Astrocyte (in vitro differentiated cells and primary cell): ENCODE results near the gene ULBP1. TPM values are rescaled to one million over a fixed set of nuclear protein-coding genes. Genes with fewer than 3 reads are reported as not detected.
"Not testable (repeated sequence)": the region's sequence is repeated elsewhere in the genome, so short reads cannot be mapped to it uniquely, and the experiment has no call there.

Experiments
- DNase-seq: peaks from one replicate; pipeline ENCODE4 v3.0.0-alpha.2; 2010; ENCODE audit warnings: low read depth
- FAIRE-seq: peaks from 2 replicates; lab custom pipeline; 2011; peaks lifted over from hg19 to GRCh38; lab: Jason Lieb, UNC
- H2AFZ ChIP-seq: 2 replicates; pipeline ENCODE4 v1.6.0; 2012; ENCODE audit warnings: low read depth, low read length, inconsistent platforms
- H3K27ac ChIP-seq: 2 replicates; pipeline ENCODE4 v1.5.1; 2011; ENCODE audit warnings: low read depth, low read length, inconsistent platforms
- H3K27me3 ChIP-seq: 2 replicates; pipeline ENCODE4 v1.6.0; 2011; ENCODE audit warnings: low read length, inconsistent platforms; ENCODE audit not compliant: insufficient read depth
- H3K36me3 ChIP-seq: 2 replicates; pipeline ENCODE4 v1.5.1; 2011; ENCODE audit warnings: low read length, inconsistent platforms; ENCODE audit not compliant: insufficient read depth
- H3K4me1 ChIP-seq: 2 replicates; pipeline ENCODE4 v1.5.1; 2011; ENCODE audit warnings: low read length, inconsistent platforms; ENCODE audit not compliant: insufficient read depth
- H3K4me2 ChIP-seq: 2 replicates; pipeline ENCODE4 v1.6.0; 2012; ENCODE audit warnings: low read length, inconsistent platforms
- H3K4me3 ChIP-seq: 2 replicates; pipeline ENCODE4 v1.5.1; 2011; ENCODE audit warnings: low read depth, mild to moderate bottlenecking, low read length, inconsistent platforms; ENCODE audit not compliant: insufficient read depth
- H3K79me2 ChIP-seq: 2 replicates; pipeline ENCODE4 v1.6.0; 2012; ENCODE audit warnings: mild to moderate bottlenecking, low read length, inconsistent platforms; ENCODE audit not compliant: insufficient read depth
- H3K9ac ChIP-seq: 2 replicates; pipeline ENCODE4 v1.6.0; 2012; ENCODE audit warnings: mild to moderate bottlenecking, low read length, inconsistent platforms
- H3K9me3 ChIP-seq: 2 replicates; pipeline ENCODE4 v1.5.1; 2012; ENCODE audit warnings: low read depth, mild to moderate bottlenecking, low read length, inconsistent platforms; ENCODE audit not compliant: insufficient read depth
- H4K20me1 ChIP-seq: 2 replicates; pipeline ENCODE4 v1.6.0; 2012; ENCODE audit warnings: low read length, inconsistent platforms; ENCODE audit not compliant: insufficient read depth
- H3K27ac Mint-ChIP-seq: one replicate; pipeline ENCODE4 v1.8.0; 2021; ENCODE audit warnings: mild to moderate bottlenecking, mixed read lengths; ENCODE audit not compliant: unreplicated experiment
- H3K27me3 Mint-ChIP-seq: one replicate; pipeline ENCODE4 v1.8.0; 2021; ENCODE audit warnings: low read depth, mixed read lengths; ENCODE audit not compliant: unreplicated experiment
- H3K36me3 Mint-ChIP-seq: one replicate; pipeline ENCODE4 v1.8.0; 2021; ENCODE audit warnings: low read depth, mixed read lengths; ENCODE audit not compliant: unreplicated experiment
- H3K4me1 Mint-ChIP-seq: one replicate; pipeline ENCODE4 v1.8.0; 2021; ENCODE audit warnings: low read depth, mixed read lengths; ENCODE audit not compliant: unreplicated experiment
- H3K4me3 Mint-ChIP-seq: one replicate; pipeline ENCODE4 v1.8.0; 2021; ENCODE audit warnings: mild to moderate bottlenecking, moderate library complexity, mixed read lengths; ENCODE audit not compliant: unreplicated experiment
- H3K9me3 Mint-ChIP-seq: one replicate; pipeline ENCODE4 v1.8.0; 2021; ENCODE audit warnings: mild to moderate bottlenecking, mixed read lengths; ENCODE audit not compliant: unreplicated experiment
- EZH2 ChIP-seq: IDR thresholded peaks from 2 replicates; pipeline ENCODE4 v1.6.1; 2012; ENCODE audit warnings: mild to moderate bottlenecking, low read length, inconsistent platforms; ENCODE audit not compliant: insufficient read depth
- total RNA-seq: library from RNA; stranded (reverse); gene quantifications from 2 replicates; pipeline ENCODE4 v1.2.1, GENCODE V29; 2021
- TF ChIP-seq, protein P1 (sequence below): IDR thresholded peaks from 2 replicates; pipeline ENCODE4 v1.5.1; 2011; ENCODE audit warnings: low read depth, mild to moderate bottlenecking, inconsistent platforms, low read length, moderate library complexity; ENCODE audit not compliant: insufficient read depth

ULBP1 gene
- total RNA-seq, 1 donor from 2014 or later: 7.4 TPM

DNA sequence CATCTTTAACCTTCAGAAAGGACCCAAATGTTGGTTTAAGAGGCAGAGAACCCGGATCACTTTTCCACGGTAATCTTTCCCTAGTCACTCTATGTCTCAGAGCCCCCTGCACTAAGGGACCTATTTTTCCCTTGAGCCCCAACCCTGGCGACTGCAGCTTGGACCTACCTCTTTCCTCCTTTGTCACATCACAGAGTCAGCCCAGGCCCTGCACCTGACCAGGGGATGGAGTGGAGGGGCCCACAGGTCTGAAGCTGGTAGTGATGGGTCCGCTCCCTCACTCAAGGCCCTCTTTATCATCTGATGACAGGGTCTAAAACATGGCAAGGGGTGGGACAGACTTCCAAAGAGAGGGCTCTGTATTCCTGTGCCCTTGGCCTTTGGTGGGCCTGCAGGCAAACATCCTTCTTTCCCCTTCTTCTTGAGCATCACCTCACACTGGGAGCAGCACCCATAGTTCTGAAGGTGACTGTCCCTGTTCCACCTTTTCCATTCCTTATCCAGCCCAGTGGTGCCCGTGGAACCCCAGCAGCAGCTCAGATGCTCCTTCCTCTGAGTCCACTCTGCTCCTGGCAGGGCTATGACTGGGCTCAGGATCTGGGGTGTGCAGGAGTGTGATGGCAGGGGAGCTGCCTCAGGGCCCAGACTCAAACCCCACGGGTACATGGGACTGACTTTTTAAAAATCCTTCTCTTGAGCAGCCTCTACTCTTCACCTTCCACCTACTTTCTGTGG is 55.3 kb downstream of the ULBP1 start:
- DNase-seq (no peak), FAIRE-seq (no peak)
- Mint-ChIP-seq H3K4me3 (no peak overlapping the region), H3K4me1 (peaks cover 1% of the 10 kb centered on the region), H3K36me3 (no peaks in the 10 kb centered on the region), H3K9me3 (peaks cover 4% of the 10 kb centered on the region), H3K27ac (no peak overlapping the region), H3K27me3 (peaks cover 66% of the 10 kb centered on the region)
- no peak for TF ChIP-seq EZH2
- TF ChIP-seq, protein P1, sequence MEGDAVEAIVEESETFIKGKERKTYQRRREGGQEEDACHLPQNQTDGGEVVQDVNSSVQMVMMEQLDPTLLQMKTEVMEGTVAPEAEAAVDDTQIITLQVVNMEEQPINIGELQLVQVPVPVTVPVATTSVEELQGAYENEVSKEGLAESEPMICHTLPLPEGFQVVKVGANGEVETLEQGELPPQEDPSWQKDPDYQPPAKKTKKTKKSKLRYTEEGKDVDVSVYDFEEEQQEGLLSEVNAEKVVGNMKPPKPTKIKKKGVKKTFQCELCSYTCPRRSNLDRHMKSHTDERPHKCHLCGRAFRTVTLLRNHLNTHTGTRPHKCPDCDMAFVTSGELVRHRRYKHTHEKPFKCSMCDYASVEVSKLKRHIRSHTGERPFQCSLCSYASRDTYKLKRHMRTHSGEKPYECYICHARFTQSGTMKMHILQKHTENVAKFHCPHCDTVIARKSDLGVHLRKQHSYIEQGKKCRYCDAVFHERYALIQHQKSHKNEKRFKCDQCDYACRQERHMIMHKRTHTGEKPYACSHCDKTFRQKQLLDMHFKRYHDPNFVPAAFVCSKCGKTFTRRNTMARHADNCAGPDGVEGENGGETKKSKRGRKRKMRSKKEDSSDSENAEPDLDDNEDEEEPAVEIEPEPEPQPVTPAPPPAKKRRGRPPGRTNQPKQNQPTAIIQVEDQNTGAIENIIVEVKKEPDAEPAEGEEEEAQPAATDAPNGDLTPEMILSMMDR: no peak
- Histone ChIP-seq H3K79me2 (no peaks in the 10 kb centered on the region), H3K9ac (no peak overlapping the region), H3K4me3 (no peak overlapping the region), H3K36me3 (no peaks in the 10 kb centered on the region), H3K4me1 (no peaks in the 10 kb centered on the region), H3K9me3 (no peaks in the 10 kb centered on the region), H3K27me3 (peaks cover 27% of the 10 kb centered on the region), H3K27ac (no peak overlapping the region), H2AFZ (no peak overlapping the region), H3K4me2 (no peak overlapping the region), H4K20me1 (no peaks in the 10 kb centered on the region)

DNA sequence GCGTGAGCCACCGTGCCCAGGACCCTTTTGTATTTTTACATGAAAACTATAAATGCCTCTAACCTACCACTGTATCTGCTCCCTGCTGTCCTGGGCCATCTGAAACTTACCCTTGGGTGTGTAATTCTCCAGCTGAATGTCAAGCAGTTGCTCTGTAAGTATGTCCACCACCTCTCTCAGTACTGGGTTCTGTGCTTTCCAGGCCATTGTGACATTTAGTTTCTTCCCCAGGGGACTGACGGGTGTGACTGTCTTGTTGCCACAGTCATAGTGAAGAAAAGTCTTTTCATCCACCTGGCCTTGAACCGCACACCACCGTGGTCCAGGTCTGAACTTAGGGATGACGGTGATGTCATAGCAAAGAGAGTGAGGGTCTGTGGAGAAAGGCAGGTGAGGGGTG is 58.1 kb downstream of the ULBP1 start:
- H3K4me1 Mint-ChIP-seq, DNase-seq, FAIRE-seq, H3K4me3 ChIP-seq, H3K4me2 ChIP-seq, H3K4me1 ChIP-seq, H3K9me3 Mint-ChIP-seq, H3K27ac Mint-ChIP-seq, H2AFZ ChIP-seq, H3K9ac ChIP-seq, H3K4me3 Mint-ChIP-seq, H4K20me1 ChIP-seq, H3K36me3 Mint-ChIP-seq, H3K36me3 ChIP-seq, H3K9me3 ChIP-seq, H3K79me2 ChIP-seq, H3K27ac ChIP-seq: not testable (repeated sequence)
- peaks cover 14% of the 10 kb centered on the region for H3K27me3 ChIP-seq
- peaks cover 54% of the 10 kb centered on the region for H3K27me3 Mint-ChIP-seq

Other genes starting within 250 kb of the ULBP1 start
- gene LATS1, start 245.8 kb upstream of the ULBP1 start, total RNA-seq: 25.6 and 27.9 TPM in 2 replicates
- gene NUP43, start 217.4 kb upstream of the ULBP1 start, total RNA-seq: 38.2 and 39.7 TPM in 2 replicates
- 127 TPM in 2 replicates for gene PCMT1, start 214.2 kb upstream of the ULBP1 start, total RNA-seq
- gene LRP11, start 99.6 kb upstream of the ULBP1 start, total RNA-seq: 24.2 and 26.2 TPM in 2 replicates
- not detected in 2 replicates for gene RAET1E, start 65.8 kb upstream of the ULBP1 start, total RNA-seq
- gene RAET1G, start 40.8 kb upstream of the ULBP1 start, total RNA-seq: not detected in 2 replicates
- 7.3 and 7.5 TPM in 2 replicates for gene ULBP2, start 21.9 kb upstream of the ULBP1 start, total RNA-seq
- gene RAET1L, start 61.6 kb downstream of the ULBP1 start, total RNA-seq: not detected in 2 replicates
- gene ULBP3, start 105.2 kb downstream of the ULBP1 start, total RNA-seq: 14.7 and 17.4 TPM in 2 replicates
- 3.9 and 6.6 TPM in 2 replicates for gene PPP1R14C, start 179.1 kb downstream of the ULBP1 start, total RNA-seq